Uterus (tissue), 4 donors: ENCODE data around the gene TMX4. TPM values are rescaled to one million over a fixed set of nuclear protein-coding genes. Genes with fewer than 3 reads are reported as not detected.
A peak's percentile ranks its signal among the peaks of the same experiment; 100 is the strongest.

Experiments used
- DNase-seq, 2 donors: peaks; one replicate each; pipeline ENCODE4 v3.0.0-alpha.2; 2019 to 2020
- H3K27ac ChIP-seq, 2 donors: fragments of 200-600 bp; sonication (generic); 1 replicate in 1 of 2; 2 replicates in 1 of 2; pipeline ENCODE4 v1.5.1; 2016 to 2018
- H3K27me3 ChIP-seq, 2 donors: fragments of 200-600 bp; sonication (generic); one replicate each; pipeline ENCODE4 v1.5.1; 2018 to 2019; ENCODE audit warnings: control low read depth in 1 of 2
- H3K36me3 ChIP-seq, 2 donors: fragments of 200-600 bp; sonication (generic); one replicate each; pipeline ENCODE4 v1.5.1; 2019; ENCODE audit warnings: control low read depth in 1 of 2
- H3K4me1 ChIP-seq, 2 donors: fragments of 200-600 bp; sonication (generic); one replicate each; pipeline ENCODE4 v1.5.1; 2018 to 2019; ENCODE audit warnings: control low read depth in 1 of 2
- H3K4me3 ChIP-seq, 2 donors: fragments of 200-600 bp; sonication (generic); 1 replicate in 1 of 2; 2 replicates in 1 of 2; pipeline ENCODE4 v1.5.1; 2018 to 2019; ENCODE audit warnings: mild to moderate bottlenecking in 1 of 2
- H3K9me3 ChIP-seq, 2 donors: fragments of 200-600 bp; sonication (generic); one replicate each; pipeline ENCODE4 v1.5.1; 2019; ENCODE audit warnings: control low read depth in 1 of 2
- CTCF ChIP-seq, 4 experiments: fragments of 200-600 bp in 2 of 4; fragments of 450-650 bp in 2 of 4; sonication (generic) in 2 of 4; IDR thresholded peaks; one replicate each; pipeline ENCODE4 v1.5.1; 2016 to 2019; ENCODE audit warnings: antibody characterized with exemption in 4 of 4, mild to moderate bottlenecking in 2 of 4, moderate library complexity in 1 of 4
- POLR2A ChIP-seq, 2 donors: fragments of 450-650 bp; IDR thresholded peaks; one replicate each; pipeline ENCODE4 v1.6.1; 2016; ENCODE audit warnings: antibody characterized with exemption in 2 of 2, mild to moderate bottlenecking in 1 of 2, moderate library complexity in 1 of 2
- intact Hi-C: fragments of 100-400 bp; cut with DNase I; formaldehyde crosslinking; loops from one replicate; pipeline ENCODE4 v1.15.1; 2023; ENCODE audit warnings: low total_unique reads
- total RNA-seq, 4 donors: library from RNA; depleted of rRNA in 3 of 4; stranded (reverse); fragments of >200 nt in 3 of 4; gene quantifications; one replicate each; pipeline versions ENCODE4 v1.1.0 to v1.2.4, GENCODE V29; 2014 to 2023
- donor health status: DM: yes; HTN: yes; CAD: no.

Gene TMX4
- total RNA-seq, 4 donors from 2014 or later: 36.1 to 104 (median 64.9) TPM

DNA sequence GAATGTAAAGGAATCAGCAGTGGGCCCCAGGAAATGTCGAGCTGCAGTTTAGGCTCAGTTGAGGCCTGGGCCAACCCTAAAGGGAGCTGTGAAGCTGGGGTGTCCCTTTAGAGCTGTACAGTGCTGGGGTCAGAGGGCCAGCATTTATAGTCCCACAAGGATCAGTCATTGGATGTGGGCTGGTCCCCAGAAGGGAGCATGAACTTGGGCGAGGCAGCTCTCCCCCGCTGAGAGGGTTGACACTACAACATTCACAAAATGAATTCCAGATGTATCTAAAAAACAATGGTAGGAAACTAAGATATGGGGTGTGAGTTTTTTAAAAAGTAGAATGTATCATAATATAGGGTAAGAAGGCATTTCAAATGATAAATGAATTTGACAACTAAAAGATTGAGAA lies 29.7 kb upstream of the TMX4 start:
- intact Hi-C loops: loop anchor here (10.0 kb wide), 1 partner anchor 345 kb away; no protein-coding TSS in a partner anchor
- Histone ChIP-seq H3K4me3 (no peak overlapping the region), H3K27me3 (no peaks in the 10 kb centered on the region), H3K9me3 (no peaks in the 10 kb centered on the region), H3K36me3 (no peaks in the 10 kb centered on the region), H3K4me1 (no peaks in the 10 kb centered on the region), H3K27ac (no peak overlapping the region)
- no peak for TF ChIP-seq POLR2A (IDR thresholded peaks at IDR 0.05)
- no peak for TF ChIP-seq CTCF (IDR thresholded peaks at IDR 0.05)
- DNase-seq: no peak

DNA sequence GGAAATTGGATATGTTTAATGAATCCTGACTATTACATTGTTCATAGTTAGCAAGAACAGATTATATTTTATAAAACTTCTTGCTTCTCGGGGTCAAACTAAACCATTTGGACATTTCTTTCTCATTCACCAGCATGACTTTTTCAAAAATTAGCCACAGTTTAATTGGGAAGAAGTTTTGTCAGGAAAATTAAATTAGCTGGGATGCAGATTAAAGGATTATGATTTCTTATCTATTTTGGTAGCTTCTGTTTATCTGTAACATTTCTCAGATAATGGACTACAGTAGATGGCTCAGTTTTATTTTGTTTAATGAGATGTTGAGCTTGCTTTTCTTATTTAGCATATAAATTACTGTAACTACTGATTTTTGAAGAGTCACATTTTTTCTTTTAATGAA lies 26.4 kb upstream of the TMX4 start:
- Histone ChIP-seq H3K9me3 (no peaks in the 10 kb centered on the region), H3K4me1 (no peaks in the 10 kb centered on the region), H3K27ac (no peak overlapping the region), H3K4me3 (no peak overlapping the region), H3K27me3 (no peaks in the 10 kb centered on the region), H3K36me3 (no peaks in the 10 kb centered on the region)
- no peak for TF ChIP-seq CTCF (IDR thresholded peaks at IDR 0.05)
- TF ChIP-seq POLR2A (IDR thresholded peaks at IDR 0.05): no peak
- no peak for DNase-seq
- intact Hi-C loops: loop anchor here (10.0 kb wide), 1 partner anchor 349 kb away; no protein-coding TSS in a partner anchor

GRCh38 chr20:8043687-8044282 lies 24.2 kb upstream of the TMX4 start:
- Histone ChIP-seq H3K36me3 (no peaks in the 10 kb centered on the region), H3K4me3 (no peak overlapping the region), H3K9me3 (no peaks in the 10 kb centered on the region), H3K27me3 (no peaks in the 10 kb centered on the region), H3K4me1 (no peaks in the 10 kb centered on the region), H3K27ac (no peak overlapping the region)
- intact Hi-C loops: loop anchor here (5.0 to 10.0 kb wide), 2 partner anchors 351 to 679 kb away; no protein-coding TSS in a partner anchor
- no peak for DNase-seq
- TF ChIP-seq POLR2A (IDR thresholded peaks at IDR 0.05) (no peak), CTCF (IDR thresholded peaks at IDR 0.05) (peak; percentile 64 to 80 (median 68))

DNA sequence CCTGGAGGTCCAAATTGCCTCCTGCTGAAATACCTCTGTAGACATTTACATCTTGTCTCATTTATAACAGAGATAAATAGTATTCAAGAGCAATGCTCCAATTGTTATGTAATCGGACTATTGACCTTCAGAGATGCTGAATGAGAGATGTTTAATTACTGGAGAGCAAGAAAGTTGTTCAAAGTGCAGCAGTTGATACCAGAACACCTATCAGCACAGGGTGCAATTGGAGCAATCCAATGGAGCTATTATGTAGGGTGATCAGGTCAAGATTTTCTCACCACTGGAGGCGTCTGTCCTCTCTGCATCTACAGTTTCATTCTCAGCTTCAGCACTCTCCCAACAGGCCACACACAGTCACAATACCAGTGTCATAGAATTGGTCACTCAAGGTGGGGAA lies 19.5 kb upstream of the TMX4 start:
- no peak overlapping the region for H3K4me3 ChIP-seq
- no peaks in the 10 kb centered on the region for H3K36me3 ChIP-seq
- no peak for TF ChIP-seq POLR2A (IDR thresholded peaks at IDR 0.05)
- TF ChIP-seq CTCF (IDR thresholded peaks at IDR 0.05): no peak
- DNase-seq: no peak
- intact Hi-C loops: no loop called here
- no peaks in the 10 kb centered on the region for H3K9me3 ChIP-seq
- H3K27ac ChIP-seq: no peak overlapping the region
- H3K27me3 ChIP-seq: no peaks in the 10 kb centered on the region
- H3K4me1 ChIP-seq: no peaks in the 10 kb centered on the region

GRCh38 chr20:8036771-8037170 lies 17.2 kb upstream of the TMX4 start:
- no peak for DNase-seq
- TF ChIP-seq CTCF (IDR thresholded peaks at IDR 0.05) (no peak), POLR2A (IDR thresholded peaks at IDR 0.05) (no peak)
- Histone ChIP-seq H3K27me3 (no peaks in the 10 kb centered on the region), H3K27ac (no peak overlapping the region), H3K4me3 (no peak overlapping the region), H3K9me3 (no peaks in the 10 kb centered on the region), H3K4me1 (no peaks in the 10 kb centered on the region), H3K36me3 (no peaks in the 10 kb centered on the region)
- intact Hi-C loops: no loop called here
